H1 (cell line): ENCODE results near the gene SMYD5. TPM values are rescaled to one million over a fixed set of nuclear protein-coding genes. Genes with fewer than 3 reads are reported as not detected.

ENCODE experiments used
- CTCF ChIA-PET: fragments of 300-600 bp; sonication (Branson Sonifier 250); formaldehyde crosslinking; loops from one replicate; lab custom pipeline; 2021; ENCODE audit not compliant: partially characterized antibody; lab: Charles Lee
- POLR2A ChIA-PET: fragments of 300-600 bp; sonication (Branson Sonifier 250); formaldehyde crosslinking; loops from one replicate; lab custom pipeline; 2021; ENCODE audit warnings: inconsistent platforms; ENCODE audit not compliant: partially characterized antibody; lab: Charles Lee
- DNase-seq, 2 experiments: peaks; one replicate each; pipeline versions ENCODE4 v3.0.0 to v3.0.0-alpha.2; 2010 to 2022; ENCODE audit warnings: low spot score in 2 of 2, low read depth in 1 of 2, mixed read lengths in 1 of 2
- FAIRE-seq: peaks from 2 replicates; lab custom pipeline; 2011; peaks lifted over from hg19 to GRCh38; lab: Jason Lieb, UNC
- H2AFZ ChIP-seq: 2 replicates; pipeline ENCODE4 v1.8.1; 2012; ENCODE audit warnings: low read length, inconsistent platforms
- H2AK5ac ChIP-seq: 2 replicates; pipeline ENCODE4 v1.6.1; 2013; ENCODE audit warnings: low read depth, low read length
- H2BK120ac ChIP-seq: replicated peaks from 2 replicates; pipeline ENCODE3; 2013; ENCODE audit warnings: low read depth, low read length, inconsistent platforms
- H2BK12ac ChIP-seq: 2 replicates; pipeline ENCODE4 v1.6.1; 2013; ENCODE audit warnings: low read depth, low read length
- H2BK15ac ChIP-seq: 2 replicates; pipeline ENCODE4 v1.6.1; 2013; ENCODE audit warnings: low read length
- H2BK20ac ChIP-seq: 2 replicates; pipeline ENCODE4 v1.6.1; 2013; ENCODE audit warnings: low read length
- H2BK5ac ChIP-seq: 2 replicates; pipeline ENCODE4 v1.6.1; 2013; ENCODE audit warnings: low read depth, low read length
- H3K14ac ChIP-seq: 2 replicates; pipeline ENCODE4 v1.6.1; 2013; ENCODE audit warnings: inconsistent platforms; ENCODE audit not compliant: insufficient read length
- H3K18ac ChIP-seq: 2 replicates; pipeline ENCODE4 v1.6.1; 2013; ENCODE audit warnings: low read length; ENCODE audit errors: extremely low read depth
- H3K23ac ChIP-seq: 2 replicates; pipeline ENCODE4 v1.6.1; 2013; ENCODE audit warnings: inconsistent platforms; ENCODE audit not compliant: insufficient read length
- H3K23me2 ChIP-seq: 2 replicates; pipeline ENCODE4 v1.6.1; 2013; ENCODE audit warnings: low read depth, low read length
- H3K27ac ChIP-seq: 2 replicates; pipeline ENCODE4 v1.6.1; 2011; ENCODE audit warnings: low read depth, low read length, inconsistent platforms
- H3K27me3 ChIP-seq, 4 experiments: replicated peaks in 1 of 4; 1 replicate in 1 of 4; 2 replicates in 3 of 4; pipeline versions ENCODE4 v1.6.1 to v1.8.1; 2011 to 2013; ENCODE audit warnings: low read length in 3 of 4, mild to moderate bottlenecking in 3 of 4, inconsistent platforms in 2 of 4, mixed read lengths in 2 of 4, moderate library complexity in 1 of 4; ENCODE audit not compliant: control insufficient read depth in 3 of 4, insufficient read depth in 3 of 4; ENCODE audit errors: extremely low read depth in 1 of 4
- H3K36me3 ChIP-seq, 4 experiments: 2 replicates each; pipeline versions ENCODE4 v1.6.1 to v1.8.1; 2011 to 2013; ENCODE audit warnings: mild to moderate bottlenecking in 4 of 4, low read length in 3 of 4, moderate library complexity in 2 of 4, control low read depth in 1 of 4, inconsistent platforms in 1 of 4; ENCODE audit not compliant: insufficient read depth in 4 of 4, control insufficient read depth in 2 of 4
- H3K4ac ChIP-seq: replicated peaks from 2 replicates; pipeline ENCODE3; 2013; ENCODE audit warnings: low read length, low read depth, mixed read lengths, inconsistent platforms; ENCODE audit not compliant: insufficient read length
- H3K4me1 ChIP-seq, 4 experiments: replicated peaks in 1 of 4; 1 replicate in 1 of 4; 2 replicates in 3 of 4; pipeline versions ENCODE4 v1.6.1 to v1.8.1; 2011 to 2013; ENCODE audit warnings: low read length in 3 of 4, inconsistent platforms in 2 of 4, mixed read lengths in 1 of 4; ENCODE audit not compliant: insufficient read depth in 4 of 4, control insufficient read depth in 3 of 4
- H3K4me2 ChIP-seq, 2 experiments: 2 replicates each; pipeline versions ENCODE4 v1.6.1 to v1.8.1; 2011 to 2013; ENCODE audit warnings: low read depth in 2 of 2, low read length in 2 of 2, control low read depth in 1 of 2, inconsistent platforms in 1 of 2, mild to moderate bottlenecking in 1 of 2; ENCODE audit not compliant: insufficient read depth in 1 of 2
- H3K4me3 ChIP-seq, 4 experiments: fragments of 200-600, 300-600 bp in 1 of 4; sonication (generic), shearing (Covaris generic), sonication (Bioruptor Twin) in 1 of 4; 2 replicates each; pipeline versions ENCODE4 v1.5.1 to v1.8.1; 2011 to 2016; ENCODE audit warnings: low read length in 4 of 4, low read depth in 3 of 4, control low read depth in 2 of 4, inconsistent platforms in 2 of 4, mild to moderate bottlenecking in 2 of 4, mixed read lengths in 1 of 4, moderate library complexity in 1 of 4; ENCODE audit not compliant: insufficient read depth in 2 of 4; ENCODE audit errors: extremely low read depth in 1 of 4
- H3K56ac ChIP-seq: replicated peaks from 2 replicates; pipeline ENCODE3; 2013; ENCODE audit warnings: low read depth, mild to moderate bottlenecking, mixed read lengths, low read length, inconsistent platforms; ENCODE audit not compliant: insufficient read length
- H3K79me1 ChIP-seq: 2 replicates; pipeline ENCODE4 v1.6.1; 2013; ENCODE audit warnings: low read depth, low read length, control low read depth
- H3K79me2 ChIP-seq, 2 experiments: 2 replicates each; pipeline versions ENCODE4 v1.6.1 to v1.8.1; 2012 to 2013; ENCODE audit warnings: low read length in 2 of 2, mild to moderate bottlenecking in 2 of 2, inconsistent platforms in 1 of 2; ENCODE audit not compliant: insufficient read depth in 2 of 2, control insufficient read depth in 1 of 2
- H3K9ac ChIP-seq, 4 experiments: replicated peaks in 1 of 4; 1 replicate in 1 of 4; 2 replicates in 3 of 4; pipeline versions ENCODE4 v1.6.1 to v1.8.1; 2011 to 2013; ENCODE audit warnings: low read depth in 3 of 4, low read length in 3 of 4, control low read depth in 2 of 4, mild to moderate bottlenecking in 2 of 4, moderate library complexity in 2 of 4, inconsistent platforms in 1 of 4; ENCODE audit errors: extremely low read depth in 1 of 4
- H3K9me3 ChIP-seq, 2 experiments: 2 replicates each; pipeline versions ENCODE4 v1.6.1 to v1.8.1; 2012 to 2013; ENCODE audit warnings: mild to moderate bottlenecking in 2 of 2, moderate library complexity in 2 of 2, control low read depth in 1 of 2, inconsistent platforms in 1 of 2, low read depth in 1 of 2, low read length in 1 of 2, mixed read lengths in 1 of 2; ENCODE audit not compliant: insufficient read depth in 2 of 2
- H4K20me1 ChIP-seq, 2 experiments: replicated peaks in 1 of 2; 2 replicates each; pipeline versions ENCODE3 to v1.8.1; 2011 to 2013; ENCODE audit warnings: inconsistent platforms in 2 of 2, low read length in 2 of 2, mild to moderate bottlenecking in 1 of 2; ENCODE audit not compliant: insufficient read depth in 2 of 2, control insufficient read depth in 1 of 2
- H4K5ac ChIP-seq: 2 replicates; pipeline ENCODE4 v1.6.1; 2013; ENCODE audit warnings: low read length, low read depth, mixed read lengths, inconsistent platforms; ENCODE audit not compliant: insufficient read length
- H4K8ac ChIP-seq: 2 replicates; pipeline ENCODE4 v1.8.0; 2013; ENCODE audit warnings: mild to moderate bottlenecking, moderate library complexity, low read length, inconsistent platforms; ENCODE audit not compliant: insufficient read depth; ENCODE audit errors: extremely low read depth
- H4K91ac ChIP-seq: replicated peaks from 2 replicates; pipeline ENCODE3; 2013; ENCODE audit warnings: low read length, mixed read lengths, inconsistent platforms; ENCODE audit not compliant: insufficient read length
- ASH2L ChIP-seq: fragments of 200-600, 300-600 bp; sonication (generic); IDR thresholded peaks from one replicate; pipeline ENCODE4 v1.7.1; 2017; ENCODE audit warnings: low read length
- BRCA1 ChIP-seq: IDR thresholded peaks from 2 replicates; pipeline ENCODE4 v1.6.1; 2012; ENCODE audit warnings: low read depth, low read length, improper control_type of control experiment
- CEBPB ChIP-seq: IDR thresholded peaks from 2 replicates; pipeline ENCODE4 v1.6.1; 2012; ENCODE audit warnings: low read depth, low read length
- EZH2 ChIP-seq: fragments of 200-600 bp; sonication (generic); IDR thresholded peaks from 2 replicates; pipeline ENCODE4 v1.7.1; 2012; ENCODE audit warnings: low read depth, mild to moderate bottlenecking, moderate library complexity, low read length, inconsistent platforms; ENCODE audit not compliant: severe bottlenecking
- POLR2AphosphoS5 ChIP-seq: IDR thresholded peaks from 2 replicates; pipeline ENCODE4 v1.6.1; 2011; ENCODE audit warnings: low read depth, low read length
- SP1 ChIP-seq: IDR thresholded peaks from 2 replicates; pipeline ENCODE4 v1.6.1; 2011; ENCODE audit warnings: low read depth, low read length
- TAF1 ChIP-seq: IDR thresholded peaks from 2 replicates; pipeline ENCODE4 v1.6.1; 2011; ENCODE audit warnings: mild to moderate bottlenecking, low read depth, low read length
- WGBS, 2 experiments: shearing (Covaris generic) in 1 of 2; methylation state at CpG; one replicate each; pipeline versions ENCODE4 v1.1.6 to v1.1.7; 2013 to 2015; ENCODE audit warnings: low lambda C conversion rate in 2 of 2, mixed read lengths in 2 of 2, inconsistent platforms in 1 of 2, low coverage in 1 of 2, missing lambda C conversion rate in 1 of 2; ENCODE audit not compliant: insufficient replicate concordance in 2 of 2, insufficient coverage in 1 of 2, insufficient read length in 1 of 2; ENCODE audit errors: extremely low coverage in 1 of 2, missing lambda C conversion rate in 1 of 2; 5-methylcytosine and 5-hydroxymethylcytosine counted together
- polyA plus RNA-seq, 7 experiments: library from polyadenylated mRNA; depleted of rRNA in 3 of 7; stranded (reverse) in 5 of 7; unstranded in 2 of 7; fragments of >200 nt in 5 of 7; fragments of 200-250 nt in 2 of 7; gene quantifications; 1 replicate in 5 of 7; 2 replicates in 1 of 7; 4 replicates in 1 of 7; pipeline versions ENCODE4 v1.2.1 to v1.2.3, GENCODE V29; 2011 to 2013; ENCODE audit warnings: missing spikeins in 2 of 7, mixed read lengths in 2 of 7
- total RNA-seq: library from RNA; stranded (reverse); fragmentation: NEBNext Ultra II Directional; extraction: Animal tissue kit (Norgen Biotek cat#: 25700); gene quantifications from 2 replicates; pipeline ENCODE4 v1.2.1, GENCODE V29; 2021

The SMYD5 gene
- total and polyA plus RNA-seq, 2 of the 8 experiments (the other 6 are each of a cell fraction or from before 2014, with no cell fraction given) = 35.2 to 56.7 TPM

DNA sequence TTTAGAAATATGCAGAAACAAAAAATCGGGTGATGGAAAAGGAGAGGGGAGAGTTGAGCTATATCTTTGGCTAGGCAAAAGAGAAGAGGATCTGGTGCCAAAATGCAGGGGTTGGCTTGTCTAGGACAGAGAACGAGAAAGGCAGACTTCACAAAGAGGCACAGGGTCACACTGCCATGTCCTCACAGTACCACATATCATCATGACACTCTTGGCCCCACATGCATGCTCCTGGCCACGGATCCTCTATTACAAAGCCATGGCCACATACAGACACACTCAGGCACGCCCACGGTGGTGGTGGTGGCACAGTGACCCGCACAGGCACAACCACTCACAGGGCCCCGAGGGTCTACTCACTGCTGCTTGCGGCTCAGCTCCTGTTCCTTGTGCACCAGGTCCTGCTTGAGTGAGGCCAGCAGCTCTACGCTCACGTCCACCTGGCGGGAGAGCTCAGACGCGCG is 54.4 kb downstream of the SMYD5 start:
- no peak overlapping the region for H2AK5ac ChIP-seq
- H3K56ac ChIP-seq = no peak overlapping the region
- CTCF ChIA-PET = interaction anchor here (0.8 to 2.1 kb wide), 11 partner anchors 9 to 112 kb away, joined by 3 to 18 read pairs (median 7); partner anchors contain the start of gene EGR4
- H2BK15ac ChIP-seq = 0 out of 2 replicates have a peak overlapping the region, but pooled peaks have one; percentile 19
- H3K23me2 ChIP-seq = peaks cover 10% of the 10 kb centered on the region; the same call in 1 of the 2 replicates
- peak overlapping the region; percentile 84; the same call in 1 of the 2 replicates for H2BK12ac ChIP-seq
- peaks cover 3 to 32% of the 10 kb centered on the region in 2 experiments for H4K20me1 ChIP-seq
- H2AFZ ChIP-seq = no peak overlapping the region
- peak overlapping the region; percentile 16 for H4K91ac ChIP-seq
- H3K14ac ChIP-seq = no peak overlapping the region
- peaks cover 7% of the 10 kb centered on the region; the same call in 1 of the 2 replicates for H3K79me1 ChIP-seq
- POLR2A ChIA-PET = interaction anchor here (0.7 to 4.6 kb wide), 14 partner anchors 8 to 117 kb away, joined by 3 to 22 read pairs (median 4); partner anchors contain the start of genes ALMS1, CCT7, EGR4 and FBXO41
- H3K18ac ChIP-seq = peak overlapping the region; percentile 96
- H3K79me2 ChIP-seq = no peaks in the 10 kb centered on the region; a peak in 1 of 4 replicates
- peak overlapping the region; percentile 39 to 63 (median 54) for H3K4me3 ChIP-seq
- H3K36me3 ChIP-seq = peaks cover 0 to 3% (median under 1%) of the 10 kb centered on the region in 4 experiments; a peak in 3 of 8 replicates
- peak overlapping the region; percentile 22 for H4K5ac ChIP-seq
- peak overlapping the region; percentile 77 to 99 for H3K4me2 ChIP-seq
- peak overlapping the region; percentile 92 for H4K8ac ChIP-seq
- peak overlapping the region in 3 of 4 experiments; percentile 14 to 70 (median 25); a peak in 5 of 7 replicates for H3K9ac ChIP-seq
- H3K9me3 ChIP-seq = no peaks in the 10 kb centered on the region
- peaks cover 0 to 28% (median 23%) of the 10 kb centered on the region in 4 experiments; a peak in 6 of 7 replicates for H3K27me3 ChIP-seq
- H3K23ac ChIP-seq = no peak overlapping the region
- DNase-seq = no peak
- no peak overlapping the region for H3K4ac ChIP-seq
- FAIRE-seq = no peak
- H2BK20ac ChIP-seq = no peak overlapping the region
- no peak overlapping the region for H3K27ac ChIP-seq
- 23% methylated on average over 14 of the region's 14 CpGs; no CpG with 5 or more reads in 1 of the 2 experiments for WGBS, 2 experiments
- H2BK120ac ChIP-seq = no peak overlapping the region
- H3K4me1 ChIP-seq = peaks cover 0 to 10% (median 6%) of the 10 kb centered on the region in 4 experiments; a peak in 5 of 7 replicates
- no peak overlapping the region for H2BK5ac ChIP-seq
- TF ChIP-seq TAF1 (no peak; the same call in 1 of the 2 replicates), BRCA1 (no peak), POLR2AphosphoS5 (0 out of 2 replicates have a peak, but pooled peaks have one; percentile 36), SP1 (no peak), ASH2L (no peak), CEBPB (no peak), EZH2 (peak; percentile 37)
